GM06990 (cell line): ENCODE data around the gene ADA.
"Not testable (repeated sequence)": the region's sequence is repeated elsewhere in the genome, so short reads cannot be mapped to it uniquely, and the experiment has no call there.

Experiments used
- DNase-seq: peaks from one replicate; pipeline ENCODE4 v3.0.0-alpha.2; 2011; ENCODE audit not compliant: insufficient read length; ENCODE audit errors: extremely low read depth
- H3K27me3 ChIP-seq: replicated peaks from 2 replicates; pipeline ENCODE4 v1.6.0; 2011; ENCODE audit warnings: low read length; ENCODE audit not compliant: control insufficient read depth, insufficient read depth
- H3K36me3 ChIP-seq: 2 replicates; pipeline ENCODE4 v1.5.1; 2011; ENCODE audit warnings: low read length; ENCODE audit not compliant: control insufficient read depth, insufficient read depth
- H3K4me3 ChIP-seq: replicated peaks from 2 replicates; pipeline ENCODE4 v1.5.1; 2011; ENCODE audit warnings: low read depth, mild to moderate bottlenecking, control low read depth, low read length
- TF ChIP-seq, protein P1 (sequence below): IDR thresholded peaks from 2 replicates; pipeline ENCODE4 v1.5.1; 2011; ENCODE audit warnings: low read length, control low read depth, mild to moderate bottlenecking, inconsistent platforms; ENCODE audit not compliant: insufficient read depth, poor library complexity, severe bottlenecking

ADA gene

DNA sequence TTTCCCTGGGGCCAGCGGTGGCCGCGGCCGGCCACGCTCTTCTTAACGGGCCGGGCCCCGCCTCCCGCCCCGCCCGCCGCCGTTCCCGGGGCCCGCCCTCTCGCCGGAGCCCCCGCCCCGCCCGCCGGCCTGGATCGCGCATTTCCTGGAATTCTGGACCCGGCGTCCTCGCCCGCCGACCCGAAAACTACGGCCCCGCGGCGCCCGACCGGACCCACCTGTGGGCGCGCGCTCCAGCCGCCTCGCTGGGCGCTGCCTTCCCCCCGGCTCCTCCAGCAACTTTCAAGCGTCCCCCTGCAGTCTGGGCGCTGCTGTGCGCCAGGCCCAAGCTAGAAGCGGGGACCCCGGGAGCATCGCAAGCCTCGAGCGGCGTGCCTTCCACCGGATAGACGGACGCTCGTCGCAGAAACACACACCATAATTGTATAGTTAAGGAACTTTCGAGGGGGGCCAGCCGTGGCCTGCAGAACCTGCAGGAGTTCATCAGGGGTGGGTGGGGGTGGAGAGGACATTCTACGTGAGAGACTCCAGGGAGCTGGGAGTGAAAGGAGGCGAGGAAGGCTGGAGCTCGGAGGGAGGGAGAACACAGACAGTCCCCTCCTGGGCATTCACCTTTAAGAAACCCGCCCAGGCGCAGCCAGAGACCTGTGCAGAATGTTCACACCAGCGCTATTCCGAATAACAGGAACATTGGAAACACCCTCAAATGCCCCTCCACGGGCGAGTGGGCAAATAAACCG, at the start of gene ADA:
ADA (minus strand) TSS at position 16 of the 740 bp plus-strand sequence. CDS start 92 bp downstream, outside the sequence.
- Histone ChIP-seq H3K27me3 (no peaks in the 10 kb centered on the region), H3K4me3 (peak within 1 kb of the TSS; percentile 86), H3K36me3 (no peaks in the 10 kb centered on the region)
- DNase-seq: peak; percentile 69
- TF ChIP-seq, protein P1, sequence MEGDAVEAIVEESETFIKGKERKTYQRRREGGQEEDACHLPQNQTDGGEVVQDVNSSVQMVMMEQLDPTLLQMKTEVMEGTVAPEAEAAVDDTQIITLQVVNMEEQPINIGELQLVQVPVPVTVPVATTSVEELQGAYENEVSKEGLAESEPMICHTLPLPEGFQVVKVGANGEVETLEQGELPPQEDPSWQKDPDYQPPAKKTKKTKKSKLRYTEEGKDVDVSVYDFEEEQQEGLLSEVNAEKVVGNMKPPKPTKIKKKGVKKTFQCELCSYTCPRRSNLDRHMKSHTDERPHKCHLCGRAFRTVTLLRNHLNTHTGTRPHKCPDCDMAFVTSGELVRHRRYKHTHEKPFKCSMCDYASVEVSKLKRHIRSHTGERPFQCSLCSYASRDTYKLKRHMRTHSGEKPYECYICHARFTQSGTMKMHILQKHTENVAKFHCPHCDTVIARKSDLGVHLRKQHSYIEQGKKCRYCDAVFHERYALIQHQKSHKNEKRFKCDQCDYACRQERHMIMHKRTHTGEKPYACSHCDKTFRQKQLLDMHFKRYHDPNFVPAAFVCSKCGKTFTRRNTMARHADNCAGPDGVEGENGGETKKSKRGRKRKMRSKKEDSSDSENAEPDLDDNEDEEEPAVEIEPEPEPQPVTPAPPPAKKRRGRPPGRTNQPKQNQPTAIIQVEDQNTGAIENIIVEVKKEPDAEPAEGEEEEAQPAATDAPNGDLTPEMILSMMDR: no peak

DNA sequence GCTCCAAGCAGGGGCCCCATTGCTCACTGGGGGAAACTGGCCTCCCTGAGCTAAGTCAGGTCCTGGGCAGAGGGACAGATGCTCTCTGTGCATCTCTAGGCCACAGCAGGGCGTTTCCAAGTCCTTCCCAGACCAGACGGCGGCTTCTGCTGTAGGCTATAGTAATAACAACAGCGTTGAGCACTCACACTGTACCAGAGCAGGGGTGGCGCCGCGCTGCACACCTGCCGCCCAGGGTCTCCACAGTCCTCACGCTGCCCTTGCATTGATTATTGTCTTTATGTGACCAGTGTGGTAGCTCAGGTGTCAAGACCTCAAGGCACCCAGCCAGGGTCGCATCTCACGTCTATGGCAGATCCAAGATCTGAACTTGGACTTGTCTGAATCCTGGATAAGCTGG, 48.8 kb upstream of the ADA start:
- TF ChIP-seq, protein P1: no peak
- DNase-seq: no peak
- Histone ChIP-seq H3K27me3 (no peaks in the 10 kb centered on the region), H3K36me3 (no peaks in the 10 kb centered on the region), H3K4me3 (no peak overlapping the region)

DNA sequence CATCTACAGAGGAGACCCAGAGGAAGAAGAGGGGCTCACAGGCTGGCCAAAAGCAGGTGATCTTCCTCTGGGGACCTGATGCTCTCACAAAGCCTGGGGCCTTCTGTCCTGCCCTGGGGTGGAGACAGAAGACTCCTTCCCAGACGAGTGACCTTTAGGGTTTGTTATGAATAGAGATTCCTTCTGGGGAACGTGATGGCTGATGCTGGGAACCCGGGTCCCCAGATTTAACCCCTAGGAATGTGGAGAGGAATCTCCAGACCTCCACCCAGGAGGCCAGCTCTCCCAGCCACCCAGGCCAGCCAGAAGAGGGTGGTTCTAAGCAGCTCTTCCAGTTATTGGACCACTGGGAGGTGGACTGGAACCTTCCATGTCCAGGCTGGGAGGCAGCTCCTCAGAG, 46.9 kb upstream of the ADA start:
- Histone ChIP-seq H3K36me3 (no peaks in the 10 kb centered on the region), H3K4me3 (no peak overlapping the region), H3K27me3 (no peaks in the 10 kb centered on the region)
- TF ChIP-seq, protein P1: no peak
- DNase-seq: no peak

DNA sequence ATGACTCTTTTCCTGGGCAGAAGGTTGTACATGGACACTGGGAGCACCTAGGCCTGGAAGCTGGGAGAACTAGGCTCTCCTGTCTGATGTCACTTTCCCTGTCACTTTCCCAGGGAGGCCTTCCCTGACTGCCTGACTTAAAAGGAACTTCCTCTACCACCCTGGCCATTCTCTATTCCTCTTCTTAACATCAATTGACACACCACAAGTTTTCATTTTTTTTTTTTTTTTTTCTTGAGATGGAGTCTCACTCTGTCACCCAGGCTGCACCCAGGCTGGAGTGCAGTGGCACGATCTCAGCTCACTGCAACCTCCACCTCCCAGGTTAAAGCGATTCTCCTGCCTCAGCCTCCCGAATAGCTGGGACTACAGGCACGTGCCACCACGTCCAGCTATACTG, 45.5 kb upstream of the ADA start:
- not testable (repeated sequence) for H3K4me3 ChIP-seq, H3K36me3 ChIP-seq, H3K27me3 ChIP-seq, DNase-seq

DNA sequence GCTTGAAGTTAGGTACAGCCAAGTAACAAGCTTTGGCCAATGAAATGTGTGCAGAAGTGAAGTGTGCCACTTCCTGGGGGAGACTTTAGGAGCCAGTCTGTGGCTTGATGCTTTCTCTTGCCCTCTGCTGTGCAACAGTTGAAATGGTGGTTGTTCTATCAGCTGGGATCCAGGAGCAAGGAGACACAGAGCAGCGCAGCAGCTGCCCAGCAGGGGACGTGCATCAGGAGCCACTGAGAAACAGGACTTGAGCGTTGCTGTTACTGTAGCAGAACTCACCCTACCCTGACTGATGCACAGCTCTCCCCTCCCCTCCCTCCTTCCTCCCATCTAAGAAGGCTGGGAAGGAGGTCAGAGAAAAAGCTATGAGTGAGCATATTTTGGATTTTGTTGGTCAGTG, 44.8 kb upstream of the ADA start:
- no peak for DNase-seq

DNA sequence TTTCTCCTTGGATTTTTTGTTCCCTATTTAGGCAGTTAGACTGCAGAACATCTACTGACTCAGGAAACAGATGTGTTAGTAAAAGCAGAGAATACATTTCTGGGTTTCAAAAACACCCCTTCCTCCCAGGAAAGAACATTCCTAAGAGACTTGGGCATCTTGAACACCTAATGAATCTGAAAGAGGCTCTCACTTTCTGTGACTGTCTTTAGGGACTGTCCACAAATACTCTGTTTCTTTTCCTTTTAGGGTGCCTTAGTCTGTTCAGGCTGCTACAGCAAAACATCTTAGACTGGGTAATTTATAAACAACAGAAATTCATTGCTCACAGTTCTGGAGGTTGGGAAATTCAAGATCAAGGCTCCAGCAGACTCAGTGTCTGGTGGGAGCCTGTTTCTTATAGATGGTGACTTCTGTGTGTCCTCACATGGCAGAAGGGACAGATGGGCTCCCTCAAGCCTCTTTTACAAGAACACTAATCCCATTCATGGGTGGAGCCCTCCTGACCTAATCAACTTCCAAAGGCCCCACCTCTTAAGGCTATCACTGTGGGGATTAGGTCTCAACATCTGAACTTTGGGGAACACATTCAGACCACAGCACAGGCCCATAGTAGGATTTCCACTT, 44.3 kb upstream of the ADA start:
- TF ChIP-seq, protein P1: no peak
- Histone ChIP-seq H3K36me3 (no peaks in the 10 kb centered on the region), H3K4me3 (no peak overlapping the region), H3K27me3 (no peaks in the 10 kb centered on the region; the same call in 1 of the 2 replicates)
- no peak for DNase-seq

More for the DNA sequence above, 44.8 kb upstream of the ADA start:
- no peaks in the 10 kb centered on the region for H3K36me3 ChIP-seq
- no peak overlapping the region for H3K4me3 ChIP-seq
- H3K27me3 ChIP-seq: no peaks in the 10 kb centered on the region; the same call in 1 of the 2 replicates
- TF ChIP-seq, protein P1: no peak
